GM10266 (cell line): ENCODE measurements around the gene C16orf46.

Experiments used
- DNase-seq: peaks from one replicate; pipeline ENCODE4 v3.0.0; 2012; ENCODE audit errors: extremely low spot score
- TF ChIP-seq, protein P1 (sequence below): IDR thresholded peaks from 2 replicates; pipeline ENCODE4 v1.5.1; 2012; ENCODE audit warnings: mild to moderate bottlenecking, low read depth; ENCODE audit not compliant: control insufficient read depth, insufficient read depth; ENCODE audit errors: missing control alignments

Gene C16orf46

GRCh38 chr16:81036751-81037350, 40.2 kb downstream of the C16orf46 start:
- TF ChIP-seq, protein P1, sequence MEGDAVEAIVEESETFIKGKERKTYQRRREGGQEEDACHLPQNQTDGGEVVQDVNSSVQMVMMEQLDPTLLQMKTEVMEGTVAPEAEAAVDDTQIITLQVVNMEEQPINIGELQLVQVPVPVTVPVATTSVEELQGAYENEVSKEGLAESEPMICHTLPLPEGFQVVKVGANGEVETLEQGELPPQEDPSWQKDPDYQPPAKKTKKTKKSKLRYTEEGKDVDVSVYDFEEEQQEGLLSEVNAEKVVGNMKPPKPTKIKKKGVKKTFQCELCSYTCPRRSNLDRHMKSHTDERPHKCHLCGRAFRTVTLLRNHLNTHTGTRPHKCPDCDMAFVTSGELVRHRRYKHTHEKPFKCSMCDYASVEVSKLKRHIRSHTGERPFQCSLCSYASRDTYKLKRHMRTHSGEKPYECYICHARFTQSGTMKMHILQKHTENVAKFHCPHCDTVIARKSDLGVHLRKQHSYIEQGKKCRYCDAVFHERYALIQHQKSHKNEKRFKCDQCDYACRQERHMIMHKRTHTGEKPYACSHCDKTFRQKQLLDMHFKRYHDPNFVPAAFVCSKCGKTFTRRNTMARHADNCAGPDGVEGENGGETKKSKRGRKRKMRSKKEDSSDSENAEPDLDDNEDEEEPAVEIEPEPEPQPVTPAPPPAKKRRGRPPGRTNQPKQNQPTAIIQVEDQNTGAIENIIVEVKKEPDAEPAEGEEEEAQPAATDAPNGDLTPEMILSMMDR: no peak
- DNase-seq: peak; percentile 19

DNA sequence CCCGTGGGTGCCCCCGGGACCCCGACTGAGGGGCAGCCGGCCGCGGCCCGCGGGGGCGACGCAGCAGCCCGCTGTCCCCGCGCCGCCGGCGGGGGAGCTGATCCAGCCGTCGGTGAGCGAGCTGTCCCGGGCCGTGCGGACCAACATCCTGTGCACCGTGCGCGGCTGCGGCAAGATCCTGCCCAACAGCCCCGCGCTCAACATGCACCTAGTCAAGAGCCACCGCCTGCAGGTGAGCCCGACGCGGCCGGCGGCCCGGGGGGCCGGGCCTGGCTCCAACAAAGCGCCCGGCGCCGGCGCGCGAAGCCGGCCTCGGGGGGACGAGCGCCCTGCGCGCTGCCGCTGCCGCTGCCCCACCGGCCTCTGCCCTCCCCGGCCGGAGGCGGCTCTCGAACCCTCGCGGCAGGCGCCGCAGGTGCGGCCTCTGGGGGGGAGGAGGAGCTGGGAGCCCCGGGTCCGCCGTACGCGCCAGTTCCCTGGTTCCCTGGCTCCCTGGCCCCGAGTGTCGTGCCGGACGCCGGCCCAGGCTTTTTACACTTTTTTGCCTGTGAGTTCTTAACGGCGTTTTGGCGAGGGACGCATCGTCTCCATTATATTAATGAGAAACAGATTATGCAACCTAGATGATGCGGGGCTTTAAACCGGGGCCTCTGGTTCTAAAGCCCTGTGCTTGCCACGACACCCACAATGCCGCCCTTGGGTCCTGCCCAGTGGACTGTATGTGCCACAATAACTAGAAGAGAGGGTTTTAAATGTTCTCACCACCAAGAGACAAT, 40.9 kb downstream of the C16orf46 start:
- TF ChIP-seq, protein P1: no peak
- no peak for DNase-seq

GRCh38 chr16:81035398-81035974, 41.6 kb downstream of the C16orf46 start, which contains the start of gene ATMIN:
TSS of gene ATMIN (plus strand) at chr16:81035842. CDS start at chr16:81035871, 29 bp downstream.
- TF ChIP-seq, protein P1: peak; percentile 98
- peak; percentile 98 for DNase-seq

GRCh38 chr16:81029930-81030604, 47.0 kb downstream of the C16orf46 start:
- no peak for DNase-seq
- TF ChIP-seq, protein P1: no peak

GRCh38 chr16:81026429-81026828, 50.6 kb downstream of the C16orf46 start:
- TF ChIP-seq, protein P1: no peak
- DNase-seq: no peak

- DNase-seq: no peak
- TF ChIP-seq, protein P1: no peak
Observed at GRCh38 chr16:81018496-81018895, 58.5 kb downstream of the C16orf46 start.
